ENCODE results near the gene ZNF444. TPM values are rescaled to one million over a fixed set of nuclear protein-coding genes. Genes with fewer than 3 reads are reported as not detected.

Gene ZNF444
- total RNA-seq, 2 donors from 2014 or later = 24.8 to 29.5 TPM

GRCh38 chr19:56118666-56119581 is 22.2 kb upstream of the ZNF444 start:
- no peak for ATAC-seq
- intact Hi-C loops (cut with DNase I, micrococcal nuclease) = no loop called here

GRCh38 chr19:56119582-56119978 is 21.5 kb upstream of the ZNF444 start:
- intact Hi-C loops (cut with DNase I, micrococcal nuclease) = no loop called here
- ATAC-seq = peak; percentile 20
- peak; percentile 71 to 73 for DNase-seq

More at GRCh38 chr19:56118666-56119581, 22.2 kb upstream of the ZNF444 start:
- DNase-seq = no peak

- ATAC-seq (no peak), DNase-seq (no peak)
- intact Hi-C loops (cut with DNase I, micrococcal nuclease) = no loop called here
Observed at GRCh38 chr19:56120002-56120370, 21.1 kb upstream of the ZNF444 start.

GRCh38 chr19:56120371-56121179 is 20.5 kb upstream of the ZNF444 start:
- intact Hi-C loops (cut with DNase I, micrococcal nuclease) = no loop called here
- DNase-seq (peak; percentile 89 to 91), ATAC-seq (peak; percentile 69)

GRCh38 chr19:56121180-56122167 is 19.6 kb upstream of the ZNF444 start, which contains the start of gene ZNF787:
Gene ZNF787, minus strand, starts transcription at chr19:56121295. Its CDS starts 18,078 bp downstream, at chr19:56103217.
- intact Hi-C loops (cut with DNase I, micrococcal nuclease) = no loop called here
- ATAC-seq (peak; percentile 75), DNase-seq (peak; percentile 98 to 99)

- no peak for DNase-seq
- no peak for ATAC-seq
- intact Hi-C loops (cut with DNase I, micrococcal nuclease) = no loop called here
Observed at GRCh38 chr19:56123266-56123891, 17.7 kb upstream of the ZNF444 start.

- DNase-seq (no peak), ATAC-seq (no peak)
- intact Hi-C loops (cut with DNase I, micrococcal nuclease) = no loop called here
Observed at GRCh38 chr19:56124578-56124977, 16.5 kb upstream of the ZNF444 start.

- peak; percentile 38 for ATAC-seq
- peak; percentile 59 to 72 for DNase-seq
- intact Hi-C loops (cut with DNase I, micrococcal nuclease) = no loop called here
Observed at GRCh38 chr19:56125806-56126590, 15.1 kb upstream of the ZNF444 start.

- ATAC-seq (peak; percentile 67), DNase-seq (no peak)
- intact Hi-C loops (cut with DNase I, micrococcal nuclease) = no loop called here
Observed at GRCh38 chr19:56126983-56127780, 13.9 kb upstream of the ZNF444 start.

GRCh38 chr19:56130006-56130405 is 11.1 kb upstream of the ZNF444 start:
- intact Hi-C loops (cut with DNase I, micrococcal nuclease) = no loop called here
- ATAC-seq (no peak), DNase-seq (no peak)

GRCh38 chr19:56131651-56132050 is 9.4 kb upstream of the ZNF444 start:
- no peak for ATAC-seq
- DNase-seq = no peak
- intact Hi-C loops (cut with DNase I, micrococcal nuclease) = no loop called here

GRCh38 chr19:56132316-56132822 is 8.7 kb upstream of the ZNF444 start:
- ATAC-seq (no peak), DNase-seq (no peak)

GRCh38 chr19:56133858-56134653 is 7.0 kb upstream of the ZNF444 start:
- peak; percentile 3 for ATAC-seq
- intact Hi-C loops (cut with DNase I, micrococcal nuclease) = no loop called here
- DNase-seq = no peak

More at GRCh38 chr19:56132316-56132822, 8.7 kb upstream of the ZNF444 start:
- intact Hi-C loops (cut with DNase I, micrococcal nuclease) = no loop called here

GRCh38 chr19:56134654-56134921 is 6.5 kb upstream of the ZNF444 start:
- ATAC-seq = peak; percentile 36
- DNase-seq = no peak
- intact Hi-C loops (cut with DNase I, micrococcal nuclease) = no loop called here

GRCh38 chr19:56136362-56136761 is 4.7 kb upstream of the ZNF444 start:
- ATAC-seq = no peak
- DNase-seq = no peak
- intact Hi-C loops (cut with DNase I, micrococcal nuclease) = no loop called here

- ATAC-seq = peak; percentile 46
- DNase-seq = peak; percentile 88 to 91
- intact Hi-C loops (cut with DNase I, micrococcal nuclease) = no loop called here
Observed at GRCh38 chr19:56137405-56137804, 3.7 kb upstream of the ZNF444 start.
